K562 (cell line): Measurements from ENCODE around the gene RPS2.
A peak's percentile ranks its signal among the peaks of the same experiment; 100 is the strongest.

ENCODE experiments used
- CREB1 ChIP-seq, 2 experiments: sonication (generic) in 1 of 2; formaldehyde crosslinking in 1 of 2; IDR thresholded peaks; 2 replicates each; pipeline versions ENCODE4 v1.6.1 to v1.8.0; 2012 to 2022; ENCODE audit warnings: inconsistent platforms in 1 of 2, mild to moderate bottlenecking in 1 of 2, missing genetic modification reagents in 1 of 2, moderate library complexity in 1 of 2
- MEF2A ChIP-seq: IDR thresholded peaks from 2 replicates; pipeline ENCODE4 v1.6.1; 2011; ENCODE audit warnings: low read depth, mild to moderate bottlenecking, low read length, moderate library complexity; ENCODE audit not compliant: control insufficient read depth
- POLR2A ChIP-seq: fragments of 450-650 bp; conservative IDR thresholded peaks from 2 replicates; pipeline ENCODE4 v1.6.1; 2016
- SMARCB1 ChIP-seq: IDR thresholded peaks from 2 replicates; pipeline ENCODE4 v1.6.1; 2011; ENCODE audit warnings: improper control_type of control experiment, low read depth; ENCODE audit not compliant: insufficient read length
- ZBTB33 ChIP-seq: sonication (generic); formaldehyde crosslinking; IDR thresholded peaks from 2 replicates; pipeline ENCODE4 v1.8.1; 2023; ENCODE audit warnings: mild to moderate bottlenecking, missing genetic modification reagents
- ZBTB8A ChIP-seq: fragments of 450-650 bp; IDR thresholded peaks from 2 replicates; pipeline ENCODE4 v1.6.1; 2018; ENCODE audit warnings: mild to moderate bottlenecking, moderate library complexity; ENCODE audit not compliant: partially characterized antibody
- ZKSCAN8 ChIP-seq: fragments of 200-800 bp; sonication (Bioruptor generic); IDR thresholded peaks from 2 replicates; pipeline ENCODE4 v1.6.1; 2016; ENCODE audit warnings: missing genetic modification characterization, missing compliant biosample characterization
- TF ChIP-seq, protein P1 (sequence below), 2 experiments: fragments of 450-650 bp; formaldehyde crosslinking in 1 of 2; IDR thresholded peaks; 2 replicates each; pipeline versions ENCODE4 v1.4.0 to v1.6.1; 2014 to 2020; ENCODE audit warnings: mild to moderate bottlenecking in 2 of 2, borderline replicate concordance in 1 of 2, low read depth in 1 of 2

DNA sequence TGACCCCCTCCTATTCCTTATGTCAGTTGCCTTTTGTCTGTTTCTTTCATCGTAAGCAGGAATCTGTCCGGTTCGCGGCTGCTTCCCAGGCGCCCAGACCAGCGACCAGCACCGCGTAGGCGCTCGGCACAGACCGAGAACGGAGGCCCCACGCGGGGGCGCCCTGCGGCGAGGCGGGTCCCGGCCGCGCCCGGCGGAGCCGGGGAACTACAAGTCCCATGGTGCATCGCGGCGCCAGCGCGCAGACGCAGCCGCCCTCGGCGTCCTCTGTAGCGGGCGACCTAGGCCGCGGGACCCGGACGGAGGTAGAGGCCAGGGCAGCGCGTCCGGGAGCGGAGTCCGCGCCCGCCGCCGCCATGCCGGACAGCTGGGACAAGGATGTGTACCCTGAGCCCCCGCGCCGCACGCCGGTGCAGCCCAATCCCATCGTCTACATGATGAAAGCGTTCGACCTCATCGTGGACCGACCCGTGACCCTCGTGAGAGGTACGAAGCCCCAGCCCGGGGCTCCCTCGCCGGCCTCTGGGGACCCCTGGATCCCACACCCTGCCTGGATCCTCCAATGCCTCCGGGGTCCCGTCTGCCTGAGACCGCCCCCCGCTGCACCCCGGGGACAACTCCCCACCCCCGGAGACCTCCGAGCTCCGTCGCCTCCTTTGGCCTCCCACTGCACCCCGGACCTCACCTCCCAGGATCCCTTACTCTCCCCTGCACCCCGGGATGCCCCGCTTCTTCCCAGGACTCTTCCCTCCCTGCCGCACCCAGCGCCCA, 5.2 kb downstream of the RPS2 start, which contains the start of gene NDUFB10:
- TF ChIP-seq CREB1 (IDR thresholded peaks at IDR 0.05): peak; percentile 52
- peak; percentile 86 for TF ChIP-seq CREB1 (CRISPR knock-in tag; IDR thresholded peaks at IDR 0.05)
- TF ChIP-seq, protein P1, sequence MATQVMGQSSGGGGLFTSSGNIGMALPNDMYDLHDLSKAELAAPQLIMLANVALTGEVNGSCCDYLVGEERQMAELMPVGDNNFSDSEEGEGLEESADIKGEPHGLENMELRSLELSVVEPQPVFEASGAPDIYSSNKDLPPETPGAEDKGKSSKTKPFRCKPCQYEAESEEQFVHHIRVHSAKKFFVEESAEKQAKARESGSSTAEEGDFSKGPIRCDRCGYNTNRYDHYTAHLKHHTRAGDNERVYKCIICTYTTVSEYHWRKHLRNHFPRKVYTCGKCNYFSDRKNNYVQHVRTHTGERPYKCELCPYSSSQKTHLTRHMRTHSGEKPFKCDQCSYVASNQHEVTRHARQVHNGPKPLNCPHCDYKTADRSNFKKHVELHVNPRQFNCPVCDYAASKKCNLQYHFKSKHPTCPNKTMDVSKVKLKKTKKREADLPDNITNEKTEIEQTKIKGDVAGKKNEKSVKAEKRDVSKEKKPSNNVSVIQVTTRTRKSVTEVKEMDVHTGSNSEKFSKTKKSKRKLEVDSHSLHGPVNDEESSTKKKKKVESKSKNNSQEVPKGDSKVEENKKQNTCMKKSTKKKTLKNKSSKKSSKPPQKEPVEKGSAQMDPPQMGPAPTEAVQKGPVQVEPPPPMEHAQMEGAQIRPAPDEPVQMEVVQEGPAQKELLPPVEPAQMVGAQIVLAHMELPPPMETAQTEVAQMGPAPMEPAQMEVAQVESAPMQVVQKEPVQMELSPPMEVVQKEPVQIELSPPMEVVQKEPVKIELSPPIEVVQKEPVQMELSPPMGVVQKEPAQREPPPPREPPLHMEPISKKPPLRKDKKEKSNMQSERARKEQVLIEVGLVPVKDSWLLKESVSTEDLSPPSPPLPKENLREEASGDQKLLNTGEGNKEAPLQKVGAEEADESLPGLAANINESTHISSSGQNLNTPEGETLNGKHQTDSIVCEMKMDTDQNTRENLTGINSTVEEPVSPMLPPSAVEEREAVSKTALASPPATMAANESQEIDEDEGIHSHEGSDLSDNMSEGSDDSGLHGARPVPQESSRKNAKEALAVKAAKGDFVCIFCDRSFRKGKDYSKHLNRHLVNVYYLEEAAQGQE (IDR thresholded peaks at IDR 0.05; ENCODE audit: borderline replicate concordance): peak; percentile 53; the same call in 1 of the 2 replicates
- TF ChIP-seq, protein P1 (CRISPR knock-in tag; IDR thresholded peaks at IDR 0.05; ENCODE audit: low read depth): no peak
- no peak for TF ChIP-seq SMARCB1
- peak; percentile 85 for TF ChIP-seq POLR2A
- no peak for TF ChIP-seq ZKSCAN8 (CRISPR knock-in tag)
- peak; percentile 81 for TF ChIP-seq ZBTB33 (CRISPR knock-in tag)
- TF ChIP-seq ZBTB8A: no peak
- no peak for TF ChIP-seq MEF2A
